ENCODE measurements around the gene MAP1B. TPM values are rescaled to one million over a fixed set of nuclear protein-coding genes. Genes with fewer than 3 reads are reported as not detected.

The MAP1B gene
- total RNA-seq, 1 experiment from 2014 or later = 8.9 TPM

GRCh38 chr5:72214168-72214567 is 106.9 kb downstream of the MAP1B start:
- H3K36me3 ChIP-seq (ENCODE audit: control insufficient read depth in 1 of 2, insufficient read depth in 2 of 2, low read length in 2 of 2) = peaks cover 11 to 12% of the 10 kb centered on the region in 2 experiments; a peak in 3 of 4 replicates
- no peak overlapping the region for H3K27ac ChIP-seq (ENCODE audit: low read depth, low read length)
- no peak overlapping the region for H3K9ac ChIP-seq (ENCODE audit: low read length)
- DNase-seq (ENCODE audit: low read depth, low spot score) (no peak), ATAC-seq (no peak)
- no peaks in the 10 kb centered on the region for H4K20me1 ChIP-seq (ENCODE audit: insufficient read depth)
- no peaks in the 10 kb centered on the region for H3K79me2 ChIP-seq (ENCODE audit: insufficient read depth, low read length)
- peaks cover 10 to 22% of the 10 kb centered on the region in 2 experiments for H3K4me1 ChIP-seq (ENCODE audit: control insufficient read depth in 1 of 2, insufficient read depth in 2 of 2, low read length in 2 of 2)
- no peaks in the 10 kb centered on the region for H3K9me3 ChIP-seq (ENCODE audit: control insufficient read depth in 1 of 2, insufficient read depth in 1 of 2, low read depth in 1 of 2, low read length in 2 of 2)
- H3K4me2 ChIP-seq (ENCODE audit: low read length) = no peak overlapping the region
- ChIA-PET POLR2A (no interaction called here), RAD21 (ENCODE audit: low non-redundant PET in 1 of 2, low total read pairs in 2 of 2, uncharacterized antibody in 2 of 2, unreplicated experiment in 2 of 2) (no interaction called here), CTCF (no interaction called here)
- TF ChIP-seq SP1 (IDR thresholded peaks at IDR 0.05; ENCODE audit: low read depth) = no peak
- no peak for TF ChIP-seq SRF (IDR thresholded peaks at IDR 0.05; ENCODE audit: low read depth)
- no peak overlapping the region for H3K4me3 ChIP-seq (replicated peaks in 1 of 2; ENCODE audit: low read depth in 1 of 2, low read length in 2 of 2)
- intact Hi-C loops (cut with micrococcal nuclease) = no loop called here
- no peak overlapping the region for H2AFZ ChIP-seq (ENCODE audit: low read depth, low read length, poor library complexity, severe bottlenecking)
- no TSS peak for BruUV-seq (replicated peaks)
- no peaks in the 10 kb centered on the region for H3K9me2 ChIP-seq (ENCODE audit: insufficient read depth)
- H3K27me3 ChIP-seq (ENCODE audit: insufficient read depth, low read length) = no peaks in the 10 kb centered on the region

DNA sequence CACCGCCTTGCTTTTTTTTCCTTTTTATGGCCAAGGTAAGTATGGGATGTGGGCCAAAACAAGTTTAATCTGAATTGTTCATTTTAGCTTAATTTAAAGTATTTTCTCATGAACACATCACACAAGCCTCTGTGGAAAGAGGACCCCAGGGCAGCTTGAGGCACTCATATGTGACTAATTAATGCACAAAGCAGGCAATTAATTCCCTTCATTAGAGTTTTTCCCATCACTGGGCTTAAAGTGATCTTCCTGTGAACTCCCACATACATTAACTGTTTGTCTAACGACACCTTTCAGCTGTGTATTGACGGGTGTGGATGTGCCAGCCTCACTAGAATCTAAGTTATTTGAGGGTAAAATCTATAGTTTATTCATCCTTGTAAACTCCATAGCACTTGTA is 109.5 kb downstream of the MAP1B start:
- Histone ChIP-seq H3K27me3 (ENCODE audit: insufficient read depth, low read length) (no peaks in the 10 kb centered on the region), H3K4me1 (ENCODE audit: control insufficient read depth in 1 of 2, insufficient read depth in 2 of 2, low read length in 2 of 2) (peaks cover 0 to 6% of the 10 kb centered on the region in 2 experiments; a peak in 2 of 4 replicates), H3K79me2 (ENCODE audit: insufficient read depth, low read length) (no peaks in the 10 kb centered on the region), H2AFZ (ENCODE audit: low read depth, low read length, poor library complexity, severe bottlenecking) (no peak overlapping the region), H3K9me2 (ENCODE audit: insufficient read depth) (no peaks in the 10 kb centered on the region), H3K4me3 (replicated peaks in 1 of 2; ENCODE audit: low read depth in 1 of 2, low read length in 2 of 2) (no peak overlapping the region), H3K36me3 (ENCODE audit: control insufficient read depth in 1 of 2, insufficient read depth in 2 of 2, low read length in 2 of 2) (peaks cover 24 to 26% of the 10 kb centered on the region in 2 experiments; a peak in 3 of 4 replicates), H3K9me3 (ENCODE audit: control insufficient read depth in 1 of 2, insufficient read depth in 1 of 2, low read depth in 1 of 2, low read length in 2 of 2) (no peaks in the 10 kb centered on the region), H3K27ac (ENCODE audit: low read depth, low read length) (no peak overlapping the region), H3K4me2 (ENCODE audit: low read length) (no peak overlapping the region), H4K20me1 (ENCODE audit: insufficient read depth) (no peaks in the 10 kb centered on the region), H3K9ac (ENCODE audit: low read length) (no peak overlapping the region)
- intact Hi-C loops (cut with micrococcal nuclease) = no loop called here
- BruUV-seq (replicated peaks) = no TSS peak
- POLR2A ChIA-PET = no interaction called here
- DNase-seq (ENCODE audit: low read depth, low spot score) (no peak), ATAC-seq (no peak)
- CTCF ChIA-PET = interaction anchor here (1.3 kb wide), 1 partner anchor 92 kb away, joined by 3 read pairs; no protein-coding TSS in a partner anchor
- RAD21 ChIA-PET (ENCODE audit: low non-redundant PET in 1 of 2, low total read pairs in 2 of 2, uncharacterized antibody in 2 of 2, unreplicated experiment in 2 of 2) = no interaction called here
- TF ChIP-seq CBX3 (IDR thresholded peaks at IDR 0.05; ENCODE audit: low read depth) = no peak
- TF ChIP-seq ZNF274 (IDR thresholded peaks at IDR 0.05; ENCODE audit: low read depth, low read length) = no peak
- TF ChIP-seq TCF7L2 (IDR thresholded peaks at IDR 0.05; ENCODE audit: borderline replicate concordance, extremely low read depth, insufficient read depth, insufficient read length) = no peak
- no peak for TF ChIP-seq MAX (IDR thresholded peaks at IDR 0.05)
- no peak for TF ChIP-seq SRF (IDR thresholded peaks at IDR 0.05; ENCODE audit: low read depth)
- no peak for TF ChIP-seq FOSL1 (IDR thresholded peaks at IDR 0.05; ENCODE audit: low read depth)
- TF ChIP-seq JUND (IDR thresholded peaks at IDR 0.05) = no peak
- no peak for TF ChIP-seq SIN3A (IDR thresholded peaks at IDR 0.05; ENCODE audit: low read depth)
